DMS53 treated with DMSO at 0.1 percent for 48 hours (cell line): ENCODE measurements around the gene ESRRG.
"Not testable (repeated sequence)": the region's sequence is repeated elsewhere in the genome, so short reads cannot be mapped to it uniquely, and the experiment has no call there.

Experiments
- DNase-seq: peaks from one replicate; lab custom pipeline; 2025; ENCODE audit not compliant: unreplicated experiment; lab: John Stamatoyannopoulos, UW

ESRRG gene

DNA sequence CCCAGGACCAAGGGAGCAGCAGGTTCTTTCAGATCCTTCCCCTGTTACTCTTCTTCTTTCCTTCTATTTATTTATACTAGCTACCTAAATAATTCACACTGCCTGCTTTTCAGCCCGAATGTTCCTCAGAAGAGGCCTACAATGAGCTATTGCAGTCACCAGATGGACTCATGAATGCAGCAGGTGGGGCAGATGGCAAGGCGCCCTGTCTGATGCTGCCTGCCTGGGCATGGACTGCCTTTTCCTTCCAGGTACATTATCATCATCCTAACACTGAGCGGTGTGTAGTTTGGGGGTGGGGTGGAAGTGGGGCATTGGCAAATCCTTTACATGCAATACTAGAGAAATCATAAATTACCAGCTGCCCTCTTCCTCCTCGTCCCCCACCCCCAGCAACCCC, 17.6 kb downstream of the ESRRG start:
- no peak for DNase-seq

DNA sequence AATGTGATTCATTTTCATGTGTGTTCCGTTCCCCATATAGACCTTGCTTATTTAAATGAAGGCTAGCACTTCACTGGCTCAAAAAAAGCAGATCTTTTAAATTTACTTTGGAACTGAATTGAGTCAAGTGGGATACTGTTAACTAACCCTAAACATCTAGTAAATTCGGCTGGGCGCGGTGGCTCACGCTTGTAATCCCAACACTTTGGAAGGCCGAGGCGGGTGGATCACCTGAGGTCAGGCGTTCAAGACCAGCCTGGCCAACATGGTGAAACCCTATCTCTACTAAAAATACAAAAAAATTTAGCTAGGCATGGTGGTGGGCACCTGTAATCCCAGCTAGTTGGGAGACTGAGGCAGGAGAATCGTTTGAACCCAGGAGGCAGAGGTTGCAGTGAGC, 19.2 kb downstream of the ESRRG start:
- DNase-seq: not testable (repeated sequence)

DNA sequence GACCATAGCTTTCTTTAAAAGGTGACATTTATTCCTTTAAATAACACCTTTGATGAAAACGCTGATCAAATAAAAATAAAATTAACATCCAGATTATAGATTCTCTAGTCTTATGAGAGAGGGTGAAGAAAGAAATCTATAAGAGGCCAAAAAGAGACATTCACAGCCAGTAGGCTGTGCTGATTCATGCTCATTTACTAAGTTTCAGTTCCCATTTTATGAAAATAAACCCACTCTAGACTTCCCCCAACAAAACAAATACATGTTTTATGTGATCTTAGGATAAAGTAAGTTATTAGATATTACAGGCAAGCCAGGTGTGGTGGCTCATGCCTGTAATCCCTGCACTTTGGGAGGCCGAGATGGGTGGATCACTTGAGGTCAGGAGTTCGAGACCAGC, 21.1 kb downstream of the ESRRG start:
- DNase-seq: no peak

DNA sequence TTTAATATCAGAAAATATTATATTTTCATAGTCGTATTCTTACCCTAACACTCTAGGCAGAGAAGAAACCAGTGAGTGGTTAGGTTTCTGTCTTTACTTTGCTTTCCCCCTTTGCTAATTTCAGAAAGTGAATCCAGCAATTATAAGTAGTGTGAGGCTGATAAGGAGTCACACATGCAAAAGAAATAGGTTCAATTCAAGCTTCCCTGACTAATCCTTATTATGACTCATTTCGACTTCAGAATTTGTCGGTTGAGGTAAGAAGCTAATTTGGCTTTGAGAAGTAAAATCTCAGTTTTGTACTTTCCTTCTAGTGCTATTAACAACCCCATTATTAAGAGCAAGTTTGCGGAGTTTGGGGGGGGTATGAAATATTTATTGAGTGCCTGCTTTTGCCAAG, 22.4 kb downstream of the ESRRG start:
- no peak for DNase-seq

DNA sequence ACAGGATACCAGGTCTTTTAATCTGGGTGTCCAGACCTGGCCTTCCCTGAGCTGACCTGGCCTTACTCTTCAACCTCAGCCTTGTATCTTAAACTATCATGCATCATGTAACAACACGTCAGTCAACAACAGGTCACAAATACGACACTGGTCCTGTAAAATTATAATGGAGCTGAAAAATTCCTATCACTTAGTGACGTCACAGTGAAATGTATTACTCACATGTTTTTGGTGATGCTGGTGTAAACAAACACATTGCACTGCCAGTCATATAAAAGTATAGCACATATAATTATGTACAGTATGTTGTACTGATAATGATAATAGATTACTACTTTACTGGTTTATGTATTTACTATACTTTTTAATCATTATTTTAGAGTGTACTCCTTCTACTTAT, 31.5 kb downstream of the ESRRG start:
- no peak for DNase-seq

DNA sequence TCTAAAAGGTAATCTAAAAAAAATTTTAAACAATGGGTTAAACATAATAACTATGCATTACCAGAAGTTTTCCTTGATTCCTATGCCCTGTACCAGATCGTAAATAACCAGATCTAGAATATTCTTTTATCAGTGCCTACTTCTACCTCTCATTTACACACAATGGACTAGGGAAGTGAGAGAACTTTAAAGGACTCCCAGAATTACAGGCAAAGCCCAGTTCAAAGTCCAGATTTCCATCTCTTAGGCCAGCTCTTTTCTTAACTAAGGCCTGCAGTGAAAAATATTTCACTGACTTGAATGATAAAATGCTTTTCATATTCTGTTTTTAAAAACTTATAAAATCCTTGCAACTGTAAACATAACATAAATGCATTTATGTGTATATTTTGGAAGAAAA, 32.6 kb downstream of the ESRRG start:
- DNase-seq: no peak

DNA sequence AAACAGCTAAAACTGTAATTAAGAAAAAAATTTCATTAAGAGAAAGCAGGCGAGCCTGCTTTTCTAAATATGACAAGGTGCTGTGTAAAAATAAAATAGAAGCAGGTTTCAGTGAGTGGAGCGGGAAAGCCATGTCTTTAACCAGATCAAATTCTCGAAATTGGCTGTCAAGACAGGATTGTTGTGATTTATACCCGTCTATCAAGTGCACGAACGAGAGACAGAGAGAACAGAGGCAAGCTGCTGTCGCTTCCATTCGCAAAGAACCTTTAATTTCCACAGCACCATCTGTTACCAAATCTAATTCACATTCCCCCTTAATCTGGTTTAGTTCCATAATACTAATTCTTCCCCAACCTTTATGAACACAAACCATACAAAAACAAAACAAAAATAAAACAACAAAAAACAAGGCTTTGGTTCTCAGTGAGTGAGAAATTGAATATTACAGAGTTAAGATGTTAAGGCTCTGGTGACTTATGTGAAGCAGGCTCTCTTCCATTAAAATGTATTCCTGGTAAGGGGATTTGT, 35.0 kb downstream of the ESRRG start:
- no peak for DNase-seq

DNA sequence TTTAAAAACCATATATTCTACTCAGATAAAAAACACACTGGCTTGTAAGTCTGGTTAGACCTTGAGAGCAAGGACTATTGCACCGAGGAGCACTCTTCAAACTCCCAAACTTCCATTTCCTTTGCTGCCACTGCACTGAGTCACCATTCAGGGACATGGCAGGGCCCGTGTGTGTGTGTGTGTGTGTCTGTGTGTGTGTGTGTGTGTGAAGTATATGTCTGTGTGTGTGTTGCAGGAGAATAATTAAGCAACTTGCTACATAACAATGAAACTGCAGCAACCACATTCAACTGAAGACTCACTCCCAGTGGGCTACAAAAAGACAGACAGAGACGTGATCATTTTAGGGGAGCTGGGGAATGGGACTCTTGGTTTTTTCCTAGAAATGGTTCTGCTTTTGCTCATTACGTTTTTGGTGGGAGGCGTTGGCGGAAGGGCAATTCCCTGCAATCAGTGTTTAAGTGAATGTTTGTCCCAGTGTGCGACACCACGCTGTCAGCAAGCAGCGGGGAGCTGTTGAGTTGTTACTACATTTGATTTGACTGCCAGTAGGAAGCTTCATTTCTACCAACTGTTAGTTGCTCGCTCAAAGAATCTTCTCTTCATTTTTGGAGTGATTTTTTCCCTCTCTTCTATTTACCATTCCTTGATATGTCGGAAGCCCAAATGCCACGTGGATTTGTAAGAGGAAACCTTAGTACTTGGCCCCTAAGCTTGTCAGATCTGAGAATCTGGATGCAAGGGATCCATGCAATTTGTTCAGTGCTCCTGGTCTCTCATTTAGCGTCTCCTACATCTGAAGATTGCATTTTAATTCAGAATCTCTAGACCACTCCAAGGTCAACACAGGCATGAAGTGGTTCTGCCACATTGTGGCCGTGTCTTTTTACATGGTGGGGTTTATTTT, 36.1 kb downstream of the ESRRG start:
- DNase-seq: no peak

DNA sequence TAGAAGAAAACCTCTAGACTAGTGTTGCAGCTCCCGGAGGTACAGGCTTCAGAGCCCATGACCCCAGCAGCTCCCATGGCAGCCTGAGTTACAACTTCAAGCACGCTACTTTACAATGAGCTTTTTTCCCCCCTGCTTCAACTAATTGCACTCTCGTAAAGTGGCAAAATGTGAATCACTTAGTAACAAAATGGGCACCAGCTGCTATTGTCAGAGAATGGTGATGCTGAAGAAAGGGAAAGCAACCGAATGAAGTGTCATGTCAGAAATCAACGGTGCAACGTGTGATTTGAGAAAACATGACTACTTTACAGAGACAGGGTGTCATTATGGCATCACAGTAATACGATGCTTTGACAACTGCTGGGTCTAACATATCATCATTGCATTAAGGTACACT, 40.5 kb downstream of the ESRRG start:
- no peak for DNase-seq

DNA sequence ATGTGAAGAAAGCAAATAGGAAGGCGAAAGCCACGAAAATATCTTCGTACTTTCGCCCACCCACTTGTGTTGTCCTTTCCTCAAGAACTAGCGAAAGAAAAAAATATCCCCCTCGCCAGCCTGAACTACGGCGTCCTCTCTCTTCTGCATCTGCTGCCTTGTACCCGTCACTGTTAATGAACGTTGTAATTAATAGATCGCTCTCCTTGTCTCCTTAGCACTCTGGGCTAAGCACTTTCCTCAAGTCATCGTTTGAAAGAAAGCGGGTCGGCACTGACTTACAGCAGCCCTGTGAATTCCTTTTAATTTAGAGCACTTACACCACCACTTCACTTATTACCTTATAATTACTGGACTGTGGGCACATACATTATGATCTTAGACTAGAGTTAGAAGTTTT, 44.1 kb downstream of the ESRRG start:
- DNase-seq: no peak

DNA sequence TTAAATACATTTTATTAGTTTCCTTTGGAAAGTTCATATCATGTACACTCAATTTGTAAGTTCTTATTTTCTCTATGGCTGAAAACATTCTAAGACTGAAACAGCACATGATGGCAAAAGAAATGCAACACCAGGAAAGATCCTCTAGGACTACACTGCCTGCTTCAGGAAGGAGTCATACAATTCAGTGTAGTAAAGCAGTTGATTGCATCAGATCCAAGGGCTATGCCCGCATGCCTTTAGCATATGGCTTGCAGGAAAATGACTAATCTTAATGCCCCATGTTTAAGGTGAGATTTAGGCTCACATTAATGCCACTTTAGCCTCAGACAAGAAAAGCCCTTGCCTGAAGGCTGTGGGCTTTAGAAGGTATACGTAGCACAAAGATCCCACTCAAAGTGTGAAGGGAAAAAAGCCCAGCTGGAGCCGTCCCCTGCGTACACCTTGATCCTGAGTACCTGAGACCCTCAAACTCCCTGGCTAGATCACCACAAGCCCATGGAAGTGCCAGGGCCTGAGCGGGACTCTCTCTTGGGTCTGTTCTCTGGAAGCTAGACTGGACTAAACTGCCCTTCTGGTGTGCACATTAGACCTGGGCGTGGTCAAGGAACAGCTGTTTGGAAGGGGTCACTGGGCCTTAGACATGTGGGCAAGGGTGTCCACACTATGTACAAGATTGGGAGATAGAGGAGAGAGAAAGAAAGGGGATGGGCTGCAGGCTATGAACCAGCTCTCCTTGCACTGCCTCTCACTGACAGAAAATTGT, 52.9 kb downstream of the ESRRG start:
- DNase-seq: no peak

DNA sequence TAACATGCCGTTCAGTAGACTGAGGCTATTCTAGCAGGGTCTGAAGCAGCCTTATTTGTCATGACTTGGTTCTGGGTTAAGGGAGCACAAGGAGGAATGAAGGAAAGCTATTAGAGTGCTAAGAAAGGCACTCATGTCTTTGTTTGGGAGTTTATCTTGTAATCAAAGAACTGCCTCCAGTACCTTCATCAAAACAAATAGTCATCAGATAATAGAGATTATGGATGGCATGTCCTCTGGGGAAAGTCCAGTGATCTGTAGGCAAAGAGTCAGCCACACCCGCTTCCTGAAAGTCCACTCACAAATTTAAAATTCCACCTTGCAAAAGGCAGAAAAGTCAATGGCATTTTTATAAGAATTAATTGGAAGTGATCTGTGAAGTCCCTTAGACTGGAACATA, 56.8 kb downstream of the ESRRG start:
- no peak for DNase-seq

DNA sequence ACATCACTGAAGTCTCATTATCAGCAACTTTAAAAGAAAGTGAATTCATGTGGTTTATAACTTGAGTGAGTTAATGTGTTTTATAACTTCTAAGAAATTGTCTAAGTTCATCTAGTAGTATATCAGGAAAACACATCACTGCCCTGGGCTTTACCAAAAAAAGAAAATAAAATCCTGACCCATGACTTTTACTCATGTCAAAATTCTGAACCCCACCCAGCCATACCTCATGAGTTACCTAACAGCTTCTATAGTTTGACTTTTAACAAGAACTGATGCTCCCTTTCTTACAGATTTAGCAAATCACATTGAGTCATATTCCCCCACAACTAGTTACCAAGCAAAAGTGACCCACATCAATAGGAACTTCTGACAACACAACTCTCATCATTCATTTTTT, 57.4 kb downstream of the ESRRG start:
- DNase-seq: no peak

DNA sequence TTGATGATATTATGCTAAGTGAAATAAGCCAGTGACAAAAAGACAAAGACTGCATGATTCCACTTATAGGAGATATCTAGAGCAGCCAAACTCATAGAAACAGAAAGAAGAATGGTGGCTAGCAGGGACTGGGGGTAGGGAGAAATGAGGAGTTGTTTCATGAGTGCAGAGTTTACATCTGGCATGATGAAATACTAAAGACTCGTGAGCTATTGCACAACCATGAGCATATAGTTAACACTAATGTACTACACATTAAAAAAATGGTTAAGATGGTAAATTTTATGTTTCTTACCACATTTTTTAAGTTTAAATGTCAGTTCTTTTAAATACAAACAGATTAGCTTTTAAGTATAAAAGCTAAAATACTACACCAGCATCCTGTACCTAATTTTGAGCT, 57.8 kb downstream of the ESRRG start:
- no peak for DNase-seq

DNA sequence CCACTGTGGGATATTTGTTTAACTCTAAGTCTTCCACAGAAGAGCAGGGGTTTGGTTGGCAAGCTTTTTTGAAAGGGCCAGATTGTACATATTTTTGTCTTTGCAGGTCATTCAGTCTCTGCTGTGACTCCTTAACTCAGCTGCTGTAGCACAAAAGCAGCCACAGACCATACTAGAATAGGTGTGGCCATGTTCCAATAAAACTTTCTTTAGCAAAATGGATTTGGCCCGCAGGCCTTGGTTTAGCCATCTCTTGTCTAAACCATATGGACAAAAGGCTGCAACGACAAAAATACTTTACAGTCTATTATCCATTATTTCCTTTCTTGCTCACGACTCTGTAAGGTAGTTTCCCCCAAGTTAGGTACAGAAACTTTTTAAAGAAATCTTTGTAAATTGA, 60.5 kb downstream of the ESRRG start:
- no peak for DNase-seq

DNA sequence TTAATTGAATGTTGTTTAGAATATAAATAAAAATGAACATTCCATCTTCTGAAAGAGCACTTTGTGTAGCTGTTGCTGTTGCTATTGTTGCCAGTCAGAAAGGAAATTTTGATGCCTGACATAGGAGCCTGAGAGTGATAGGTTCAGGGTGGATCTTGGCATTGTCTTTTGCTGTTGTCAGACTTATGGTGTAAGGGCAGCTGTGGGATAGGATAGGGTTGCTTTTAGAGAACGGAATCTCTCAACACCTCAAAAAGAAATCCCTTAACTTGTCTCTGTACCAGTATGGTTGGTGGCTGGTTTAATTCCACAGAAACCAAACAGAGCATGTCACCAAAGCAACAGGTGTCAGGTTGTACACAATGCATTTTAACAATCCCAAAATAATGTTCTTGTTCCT, 62.7 kb downstream of the ESRRG start:
- no peak for DNase-seq

DNA sequence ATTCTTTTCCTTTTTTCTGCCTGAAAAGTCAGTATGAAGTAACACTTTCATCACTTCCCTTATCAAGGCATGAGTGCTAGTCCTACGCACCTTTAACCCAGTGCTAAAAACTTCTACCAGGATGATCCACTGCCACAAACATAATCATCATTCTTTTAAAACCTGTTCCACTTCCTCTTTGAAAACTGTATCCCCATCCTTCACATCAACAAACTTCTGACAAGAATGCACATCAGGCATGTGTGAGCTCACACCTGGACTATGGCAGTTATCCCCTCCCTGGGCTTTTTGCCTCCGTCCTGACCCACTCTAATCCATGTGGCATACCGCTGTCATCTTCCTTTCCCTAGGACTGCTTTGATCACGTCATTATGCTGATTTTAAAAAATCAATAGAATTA, 70.2 kb downstream of the ESRRG start:
- no peak for DNase-seq

DNA sequence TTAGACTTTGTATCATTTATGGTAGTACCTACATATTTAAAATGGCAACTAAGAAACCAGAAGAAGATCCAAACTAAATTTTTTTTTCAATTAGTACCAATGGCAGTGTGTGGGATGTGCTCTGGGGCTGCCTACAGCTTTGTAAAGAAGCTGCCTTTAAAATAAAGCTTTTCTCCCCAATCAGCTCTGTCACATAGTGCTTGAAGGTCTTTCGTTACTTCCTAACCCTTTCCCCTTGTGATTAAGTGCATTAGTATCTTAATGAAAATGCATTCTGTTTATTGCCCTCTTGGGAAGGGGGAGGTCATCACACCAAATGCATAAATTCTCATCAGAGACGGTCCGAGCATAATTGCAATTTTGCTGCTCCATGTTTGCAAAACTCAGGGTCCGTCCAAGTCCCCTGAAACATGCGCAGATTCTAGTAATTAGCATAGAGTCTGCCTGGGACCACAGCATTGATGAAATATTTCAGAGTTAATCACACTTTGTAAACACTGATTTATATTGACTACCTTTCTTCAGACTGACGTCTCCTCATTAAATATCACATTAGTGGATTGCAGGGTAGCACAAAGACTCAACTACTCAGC, 71.3 kb downstream of the ESRRG start:
- no peak for DNase-seq

DNA sequence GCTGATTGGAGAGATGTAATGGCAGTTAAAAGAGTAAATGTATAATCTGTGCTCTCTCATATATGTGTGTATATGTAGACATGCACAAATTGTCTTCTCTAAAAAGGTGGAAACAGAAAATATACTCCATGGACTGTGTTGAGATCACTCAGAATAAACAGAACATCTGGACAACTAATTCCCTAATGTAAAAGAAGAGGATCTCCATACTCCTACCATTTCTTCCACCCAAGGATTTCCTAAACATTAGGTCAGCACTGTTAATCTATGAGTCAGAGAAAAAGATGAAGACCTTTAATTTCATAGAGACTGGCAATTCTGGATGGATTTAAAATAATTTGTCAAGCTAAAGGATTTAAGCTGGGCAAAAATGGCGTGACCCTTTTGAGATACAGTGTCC, 80.1 kb downstream of the ESRRG start:
- DNase-seq: no peak

DNA sequence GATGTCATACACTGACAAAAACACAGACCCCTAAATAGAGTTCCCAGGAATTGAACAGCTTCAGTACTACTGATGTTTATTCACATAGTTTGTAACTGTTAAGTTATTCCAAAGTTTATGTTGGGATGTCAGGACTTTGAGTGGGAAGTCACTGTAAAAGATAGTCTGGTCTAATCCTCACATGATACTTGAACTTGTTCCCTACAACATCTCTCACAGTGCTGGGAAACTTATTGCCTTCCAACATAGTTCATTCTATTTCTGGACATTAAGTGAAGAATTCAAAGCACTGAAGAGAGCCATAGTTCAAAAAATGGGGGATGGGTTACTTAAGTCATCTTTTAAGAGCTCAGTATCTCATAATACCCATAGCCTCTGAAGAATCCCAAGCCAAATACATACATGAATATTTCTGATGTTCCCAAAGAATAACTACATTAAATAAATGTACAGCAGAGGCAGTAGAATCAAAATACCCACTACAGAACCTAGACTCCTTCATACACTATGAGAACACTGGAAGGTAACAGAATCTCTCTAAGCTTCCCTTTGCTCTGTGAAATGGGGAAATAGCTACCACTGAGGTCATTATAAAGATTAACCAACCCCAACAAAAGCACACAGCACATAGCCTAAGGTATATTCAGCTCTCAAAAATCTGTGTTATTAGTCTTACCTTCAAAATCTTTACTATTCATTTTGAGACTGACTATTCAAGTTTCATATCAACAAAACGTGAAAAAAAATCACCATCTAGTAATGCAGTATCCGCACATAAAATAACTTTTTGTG, 81.4 kb downstream of the ESRRG start:
- DNase-seq: no peak

DNA sequence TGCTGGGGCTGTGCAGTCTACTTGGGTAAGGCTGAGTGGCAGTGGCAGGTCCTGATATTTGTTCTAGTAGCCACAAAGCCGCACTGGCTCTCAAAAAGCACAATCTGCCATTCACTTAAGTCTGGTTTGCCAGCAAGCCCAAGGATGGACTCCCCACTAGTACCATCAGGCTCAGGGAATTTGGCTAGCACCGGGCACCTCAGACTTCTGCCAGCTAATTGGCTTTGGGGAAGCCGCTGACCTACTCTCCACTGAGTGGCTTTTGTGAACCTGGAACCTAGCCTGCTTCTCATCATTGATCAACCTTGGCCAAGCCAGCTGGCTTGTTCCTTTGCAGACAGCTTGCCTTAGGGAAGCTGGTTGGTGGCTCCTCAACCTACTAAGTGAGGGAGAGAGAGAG, 83.1 kb downstream of the ESRRG start:
- no peak for DNase-seq
